ENCODE results near the gene CISD1.
"Not testable (repeated sequence)": the region's sequence is repeated elsewhere in the genome, so short reads cannot be mapped to it uniquely, and the experiment has no call there.

The CISD1 gene

DNA sequence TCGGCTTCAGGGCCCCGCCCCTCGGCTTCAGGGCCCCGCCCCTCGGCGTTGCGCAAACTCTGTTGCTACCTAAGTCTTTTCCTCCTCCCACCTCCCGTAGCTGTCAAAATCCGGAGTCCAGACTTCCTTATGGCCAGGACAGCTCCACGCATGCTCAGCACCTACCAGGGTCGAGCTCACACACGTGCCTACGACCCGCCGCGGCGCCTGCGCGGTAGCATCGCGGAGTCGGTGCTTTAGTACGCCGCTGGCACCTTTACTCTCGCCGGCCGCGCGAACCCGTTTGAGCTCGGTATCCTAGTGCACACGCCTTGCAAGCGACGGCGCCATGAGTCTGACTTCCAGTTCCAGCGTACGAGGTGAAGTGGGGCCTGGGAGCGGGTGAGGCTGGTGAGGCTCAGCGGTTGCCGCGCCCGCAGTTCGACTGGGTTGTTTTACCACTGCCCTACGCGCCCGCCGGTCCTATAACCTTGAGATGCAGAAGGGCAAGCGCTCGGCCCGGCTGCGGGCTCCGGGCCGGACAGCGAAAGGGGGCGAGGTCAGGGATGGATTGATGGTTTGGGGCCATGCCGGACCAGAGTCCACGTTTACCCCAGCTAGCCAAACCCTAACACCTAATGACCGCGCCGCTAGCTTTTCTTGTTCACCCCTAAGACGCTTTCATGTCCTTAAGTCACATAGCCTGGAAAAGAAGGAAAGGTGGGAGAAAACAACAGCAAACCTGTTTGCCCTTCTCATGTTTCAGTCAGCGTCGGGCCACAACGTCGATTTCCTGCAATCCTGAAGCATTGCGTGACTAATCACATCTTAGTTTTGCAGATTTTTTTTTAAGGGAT is at the start of gene CISD1:
Gene CISD1, plus strand, starts transcription at position 217 of the 836 bp plus-strand sequence. Its CDS starts 112 bp downstream, at position 329.
- in situ Hi-C loops (cut with MboI; ENCODE audit: low sequenced_read_pairs), result no loop called here

DNA sequence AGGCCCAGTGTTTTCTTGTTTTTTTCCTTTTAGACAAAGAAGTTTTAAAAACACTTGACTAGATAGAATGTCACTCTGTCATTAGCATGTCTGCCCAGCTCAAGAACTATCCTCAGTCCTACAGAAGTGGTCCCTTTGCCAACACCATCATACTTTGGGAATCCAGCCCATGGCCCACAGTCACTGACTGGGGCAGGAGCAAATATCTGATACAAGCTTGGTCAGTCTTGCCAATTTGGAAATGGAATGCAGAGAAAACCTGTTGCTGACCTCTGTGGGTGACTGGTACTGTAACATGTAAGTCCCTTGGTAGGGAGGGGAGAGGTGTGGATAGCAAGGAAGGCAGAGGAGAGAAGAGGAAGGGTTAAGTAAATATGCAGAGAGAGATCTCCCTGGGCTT is 49.1 kb upstream of the CISD1 start:
- in situ Hi-C loops (cut with MboI; ENCODE audit: low sequenced_read_pairs), result no loop called here

DNA sequence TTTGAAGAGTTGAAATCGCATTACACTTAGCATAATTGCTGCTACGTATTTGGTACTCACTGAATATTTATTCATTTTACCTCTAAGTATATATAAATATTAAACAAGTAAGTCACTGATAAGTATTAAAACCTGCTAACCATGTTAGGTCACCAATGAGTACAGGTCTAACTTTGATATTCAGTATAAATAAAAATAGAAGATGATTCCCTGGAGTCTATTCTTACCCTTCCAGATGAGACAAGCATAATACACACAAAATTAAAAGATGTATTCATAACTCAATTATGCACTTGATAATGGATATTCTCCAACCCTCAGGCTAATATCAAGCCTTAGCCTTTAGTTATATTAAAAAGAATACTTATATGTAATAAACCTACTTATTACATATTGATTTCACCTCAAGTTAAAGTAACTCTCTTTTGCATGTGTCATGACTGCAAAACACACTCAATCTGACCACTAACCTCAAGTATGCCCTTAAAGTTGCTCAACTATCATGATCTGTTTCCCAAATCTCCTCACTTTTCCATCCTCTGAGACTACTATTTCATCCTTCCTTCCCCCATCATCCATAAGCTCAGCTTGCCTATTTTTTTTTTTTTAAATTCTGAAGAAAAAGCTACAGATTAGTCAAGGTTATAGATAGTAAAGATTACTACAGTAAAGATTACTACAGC is 48.1 kb upstream of the CISD1 start:
- in situ Hi-C loops (cut with MboI; ENCODE audit: low sequenced_read_pairs), result no loop called here

DNA sequence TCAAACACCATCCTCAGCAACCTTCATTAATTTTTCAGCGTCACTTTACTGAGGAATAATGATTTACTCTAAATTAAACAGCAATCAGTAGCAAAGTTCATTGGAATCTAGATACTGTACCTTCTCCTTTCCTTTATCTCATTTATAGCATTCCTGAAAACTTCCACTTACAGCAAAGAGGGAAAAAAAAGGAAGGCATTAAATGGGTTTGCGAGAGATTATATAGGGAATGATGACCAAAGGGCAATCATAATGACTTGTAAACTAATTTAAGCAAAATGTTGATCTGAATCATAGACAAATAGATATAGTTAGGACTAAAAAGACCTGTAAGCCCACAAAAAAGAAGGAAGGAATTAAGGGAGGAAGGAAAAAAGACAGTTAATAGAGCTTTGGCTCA is 43.3 kb upstream of the CISD1 start:
- in situ Hi-C loops (cut with MboI; ENCODE audit: low sequenced_read_pairs), result no loop called here

DNA sequence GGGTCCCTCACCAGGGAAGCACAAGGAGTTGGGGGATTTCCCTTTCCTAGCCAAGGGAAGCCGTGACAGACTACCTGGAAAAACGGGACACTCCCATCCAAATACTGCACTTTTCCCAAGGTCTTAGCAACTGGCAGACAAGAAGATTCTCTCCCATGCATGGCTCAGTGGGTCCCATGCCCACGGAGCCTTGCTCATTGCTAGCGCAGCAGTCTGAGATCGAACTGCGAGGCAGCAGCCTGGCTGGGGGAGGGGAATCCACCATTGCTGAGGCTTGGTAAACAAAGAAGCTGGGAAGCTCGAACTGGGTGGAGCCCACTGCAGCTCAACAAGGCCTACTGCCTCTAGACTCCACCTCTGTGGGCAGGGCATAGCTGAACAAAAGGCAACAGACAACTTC is 39.1 kb upstream of the CISD1 start:
- in situ Hi-C loops (cut with MboI; ENCODE audit: low sequenced_read_pairs), result not testable (repeated sequence)

DNA sequence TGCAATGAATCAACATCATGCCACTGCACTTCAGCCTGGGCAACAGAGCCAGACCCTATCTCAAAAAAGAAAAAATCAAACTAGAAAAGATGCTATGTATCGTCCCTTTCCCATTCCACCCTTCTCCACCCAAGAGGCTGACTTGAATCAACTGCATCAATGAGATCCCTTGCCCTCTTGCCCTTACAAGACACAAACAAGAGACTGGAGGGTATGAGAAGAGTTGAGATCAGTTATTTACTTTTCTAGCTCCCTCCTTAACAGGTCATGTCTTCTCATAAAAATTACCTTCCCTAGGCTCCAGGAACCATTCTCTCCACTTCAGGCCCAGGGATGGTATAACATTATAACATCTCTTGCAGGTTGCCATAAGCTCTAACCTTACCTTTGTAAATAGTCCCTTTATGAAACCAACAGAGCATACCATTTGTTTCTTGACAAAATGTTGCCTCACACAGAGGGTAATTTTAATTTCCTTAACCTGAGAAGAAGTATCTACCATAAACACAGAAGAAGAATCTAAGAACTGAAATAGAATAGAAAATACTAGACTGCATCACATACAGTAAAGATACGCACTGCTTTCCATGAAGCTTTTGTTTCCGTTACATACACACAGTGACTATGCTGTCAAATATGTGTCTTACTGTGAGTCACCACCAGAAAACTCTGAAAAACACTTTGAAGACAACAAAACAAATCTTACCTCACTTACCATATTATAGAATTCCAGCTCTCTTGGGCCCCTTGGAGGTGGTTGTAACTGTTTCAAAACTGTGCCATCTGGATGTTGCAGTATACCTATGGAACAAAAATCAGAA is 31.7 kb upstream of the CISD1 start:
- in situ Hi-C loops (cut with MboI; ENCODE audit: low sequenced_read_pairs), result no loop called here

DNA sequence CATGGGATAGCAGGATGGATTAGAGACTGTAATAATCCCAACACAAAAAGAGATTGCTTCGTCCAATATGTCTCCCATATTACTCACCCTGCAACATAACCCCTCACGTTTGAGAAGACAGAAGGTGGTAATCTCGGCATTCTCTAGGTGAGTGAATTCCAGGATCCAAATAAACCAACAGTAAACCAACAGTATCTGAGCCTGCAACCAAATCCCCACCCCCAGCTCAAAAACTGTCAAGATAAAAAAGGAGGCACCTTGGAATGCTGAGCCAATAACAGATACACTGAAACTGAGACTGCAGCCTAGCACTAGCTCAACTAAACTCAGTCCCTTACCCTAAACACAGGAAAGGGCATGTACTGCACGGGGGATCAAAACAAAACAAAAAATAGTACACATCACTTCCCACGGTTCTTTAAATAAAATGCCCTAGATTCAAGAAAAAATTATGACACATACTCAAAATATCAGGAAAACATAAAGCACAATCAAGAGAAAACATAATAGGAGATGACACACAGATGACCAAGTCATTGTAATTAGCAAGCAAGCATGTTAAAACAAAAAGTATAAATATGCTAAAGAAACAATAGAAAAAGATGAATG is 29.3 kb upstream of the CISD1 start:
- in situ Hi-C loops (cut with MboI; ENCODE audit: low sequenced_read_pairs), result no loop called here

DNA sequence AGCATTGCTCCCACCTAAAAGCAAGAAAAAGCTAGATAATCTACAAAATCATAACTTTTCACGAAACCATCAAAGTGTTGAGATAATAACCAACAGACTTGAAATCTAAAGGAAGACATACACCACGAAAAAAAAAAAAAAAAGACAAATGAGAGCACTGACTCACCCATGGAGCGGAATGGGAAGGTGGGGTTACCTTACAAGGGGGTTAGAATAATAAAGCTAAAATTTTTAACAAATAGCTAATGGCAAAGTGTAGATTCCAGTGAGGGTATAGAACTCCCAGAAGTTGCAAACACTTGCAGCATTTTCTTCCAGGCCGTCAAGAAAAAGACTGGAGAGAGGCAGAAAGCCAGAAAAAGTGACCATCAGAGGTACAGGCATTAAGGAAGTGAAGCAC is 28.4 kb upstream of the CISD1 start:
- in situ Hi-C loops (cut with MboI; ENCODE audit: low sequenced_read_pairs), result no loop called here

DNA sequence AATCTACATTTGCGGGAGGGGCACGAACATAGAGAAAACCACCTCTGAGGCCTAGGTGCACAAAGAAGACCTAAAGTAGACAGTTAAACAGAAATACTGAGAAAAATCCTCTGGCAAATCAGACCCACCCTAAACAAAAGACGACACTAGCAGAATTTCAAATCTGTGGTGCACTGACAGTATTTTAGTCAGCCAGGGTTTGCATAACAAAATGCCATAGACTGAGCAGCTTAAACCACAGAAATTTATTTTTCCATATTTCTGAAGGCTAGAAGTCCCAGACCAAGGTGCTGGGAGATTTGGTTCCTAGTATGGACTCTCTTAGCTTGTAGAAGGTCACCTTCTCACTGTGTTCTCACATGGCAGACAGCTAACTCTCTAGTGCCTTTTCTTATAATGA is 27.6 kb upstream of the CISD1 start:
- in situ Hi-C loops (cut with MboI; ENCODE audit: low sequenced_read_pairs), result no loop called here

DNA sequence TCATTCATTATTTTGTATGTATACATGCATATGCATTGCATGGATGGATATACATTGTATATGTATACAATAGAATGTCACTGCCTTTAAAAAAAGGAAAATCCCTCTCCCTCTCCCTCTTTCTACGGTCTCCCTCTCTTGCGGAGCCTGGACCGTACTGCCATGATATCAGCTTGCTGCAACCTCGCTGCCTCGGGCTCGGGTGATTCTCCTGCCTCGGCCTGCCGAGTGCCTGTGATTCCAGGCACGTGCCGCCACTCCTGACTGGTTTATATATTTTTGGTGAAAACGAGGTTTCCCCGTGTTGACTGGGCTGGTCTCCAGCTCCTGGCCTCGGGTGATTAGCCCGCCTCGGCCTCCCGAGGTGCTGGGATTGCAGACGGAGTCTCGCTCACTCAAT is 25.7 kb upstream of the CISD1 start:
- in situ Hi-C loops (cut with MboI; ENCODE audit: low sequenced_read_pairs), result no loop called here

DNA sequence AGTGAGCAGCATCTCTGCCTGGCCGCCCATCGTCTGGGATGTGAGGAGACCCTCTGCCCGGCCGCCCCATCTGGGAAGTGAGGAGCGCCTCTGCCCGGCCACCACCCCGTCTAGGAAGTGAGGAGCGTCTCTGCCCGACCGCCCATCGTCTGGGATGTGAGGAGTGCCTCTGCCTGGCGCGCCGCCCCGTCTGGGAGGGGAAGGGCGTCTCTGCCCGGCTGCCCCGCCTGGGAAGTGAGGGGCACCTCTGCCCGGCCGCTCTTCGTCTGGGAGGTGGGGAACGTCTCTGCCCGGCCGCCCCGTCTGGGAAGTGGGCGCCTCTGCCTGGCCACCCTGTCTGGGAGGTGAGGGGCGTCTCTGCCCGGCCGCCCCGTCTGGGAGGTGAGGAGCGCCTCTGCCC is 25.2 kb upstream of the CISD1 start:
- in situ Hi-C loops (cut with MboI; ENCODE audit: low sequenced_read_pairs), result not testable (repeated sequence)

DNA sequence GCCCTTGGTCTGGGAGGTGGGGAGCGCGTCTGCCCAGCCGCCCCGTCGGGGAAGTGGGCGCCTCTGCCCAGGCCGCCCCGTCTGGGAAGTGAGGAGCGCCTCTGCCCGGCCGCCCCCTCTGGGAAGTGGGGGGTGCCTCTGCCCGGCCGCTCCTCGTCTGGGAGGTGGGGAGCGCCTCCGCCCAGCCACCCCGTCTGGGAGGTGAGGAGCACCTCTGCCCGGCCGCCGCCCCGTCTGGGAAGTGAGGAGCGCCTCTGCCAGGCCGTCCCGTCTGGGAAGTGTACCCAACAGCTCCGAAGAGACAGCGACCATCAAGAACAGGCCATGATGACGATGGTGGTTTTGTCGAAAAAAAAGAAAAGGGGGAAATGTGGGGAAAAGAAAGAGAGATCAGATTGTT is 24.7 kb upstream of the CISD1 start:
- in situ Hi-C loops (cut with MboI; ENCODE audit: low sequenced_read_pairs), result not testable (repeated sequence)

DNA sequence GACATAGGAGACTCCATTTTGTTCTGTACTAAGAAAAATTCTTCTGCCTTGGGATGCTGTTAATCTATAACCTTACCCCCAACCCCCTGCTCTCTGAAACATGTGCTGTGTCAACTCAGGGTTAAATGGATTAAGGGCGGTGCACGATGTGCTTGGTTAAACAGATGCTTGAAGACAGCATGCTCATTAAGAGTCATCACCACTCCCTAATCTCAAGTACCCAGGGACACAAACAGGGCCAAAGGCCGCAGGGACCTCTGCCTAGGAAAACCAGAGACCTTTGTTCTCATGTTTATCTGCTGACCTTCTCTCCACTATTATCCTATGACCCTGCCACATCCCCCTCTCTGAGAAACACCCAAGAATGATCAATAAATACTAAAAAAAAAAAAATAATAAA is 24.3 kb upstream of the CISD1 start:
- in situ Hi-C loops (cut with MboI; ENCODE audit: low sequenced_read_pairs), result not testable (repeated sequence)

DNA sequence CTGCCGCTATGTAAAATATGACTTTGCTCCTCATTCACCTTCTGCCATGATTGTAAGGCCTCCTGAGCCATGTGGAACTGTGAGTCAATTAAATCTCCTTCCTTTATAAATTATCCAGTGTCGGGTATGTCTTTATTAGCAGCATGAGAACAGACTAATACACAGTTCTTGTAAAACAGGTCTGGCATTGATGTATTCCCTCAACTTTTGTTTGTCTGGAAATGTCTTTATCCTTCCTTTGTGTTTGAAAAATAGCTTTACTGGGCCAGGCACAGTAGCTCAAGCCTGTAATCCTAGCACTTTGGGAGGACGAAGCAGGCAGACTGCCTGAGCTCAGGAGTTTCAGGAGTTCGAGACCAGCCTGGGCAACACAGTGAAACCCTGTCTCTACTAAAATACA is 15.8 kb upstream of the CISD1 start:
- in situ Hi-C loops (cut with MboI; ENCODE audit: low sequenced_read_pairs), result no loop called here

DNA sequence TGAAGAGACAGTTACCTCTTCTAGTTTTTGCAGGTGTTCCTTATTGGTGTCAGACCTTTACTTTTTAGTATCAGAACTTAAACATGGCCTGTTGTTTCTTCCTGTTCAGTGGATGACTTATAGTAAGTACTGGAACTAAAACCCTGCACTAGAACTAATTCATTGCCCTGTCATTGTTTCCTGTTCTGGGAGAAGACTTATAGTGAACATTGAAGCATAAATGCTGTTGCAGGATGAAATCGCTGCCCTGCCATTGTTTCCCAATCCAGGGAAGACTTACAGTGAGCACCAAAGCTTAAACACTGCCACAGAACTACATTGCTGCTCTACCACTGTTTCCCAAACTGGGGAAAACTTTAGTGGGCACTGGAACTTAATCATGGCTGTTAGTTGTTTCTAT is 14.3 kb upstream of the CISD1 start:
- in situ Hi-C loops (cut with MboI; ENCODE audit: low sequenced_read_pairs), result no loop called here

DNA sequence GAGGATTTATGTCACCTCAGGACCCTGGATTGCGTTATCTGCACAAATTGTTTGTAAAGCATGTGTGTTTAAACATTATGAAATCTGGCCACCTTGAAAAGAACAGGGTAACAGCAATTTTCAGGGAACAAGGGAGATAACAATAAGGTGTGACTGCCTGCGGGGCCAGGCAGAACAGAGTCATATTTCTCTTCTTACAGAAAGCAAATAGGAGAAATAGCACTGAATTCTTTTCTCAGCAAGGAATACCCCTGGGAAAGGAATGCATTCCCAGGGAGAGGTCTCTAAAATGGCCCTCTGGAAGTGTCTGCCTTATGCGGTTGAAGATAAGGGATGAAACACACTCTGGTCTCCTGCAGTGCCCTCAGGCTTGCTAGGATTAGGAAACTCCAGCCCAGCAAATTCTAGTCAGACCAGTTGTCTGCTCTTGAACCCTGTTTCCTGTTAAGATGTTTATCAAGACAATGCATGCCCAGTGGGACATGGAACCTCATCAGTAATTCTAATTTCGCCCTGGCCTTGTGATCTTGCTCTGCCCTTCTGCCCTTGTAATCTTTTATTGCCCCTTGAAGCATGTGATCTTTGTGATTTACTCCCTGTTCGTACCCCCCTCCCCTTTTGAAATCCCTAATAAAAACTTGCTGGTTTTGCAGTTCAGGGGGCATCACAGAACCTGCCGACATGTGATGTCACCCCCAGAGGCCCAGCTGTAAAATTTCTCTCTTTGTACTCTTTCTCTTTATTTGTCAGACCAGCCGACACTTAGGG is 12.8 kb upstream of the CISD1 start:
- in situ Hi-C loops (cut with MboI; ENCODE audit: low sequenced_read_pairs), result not testable (repeated sequence)

DNA sequence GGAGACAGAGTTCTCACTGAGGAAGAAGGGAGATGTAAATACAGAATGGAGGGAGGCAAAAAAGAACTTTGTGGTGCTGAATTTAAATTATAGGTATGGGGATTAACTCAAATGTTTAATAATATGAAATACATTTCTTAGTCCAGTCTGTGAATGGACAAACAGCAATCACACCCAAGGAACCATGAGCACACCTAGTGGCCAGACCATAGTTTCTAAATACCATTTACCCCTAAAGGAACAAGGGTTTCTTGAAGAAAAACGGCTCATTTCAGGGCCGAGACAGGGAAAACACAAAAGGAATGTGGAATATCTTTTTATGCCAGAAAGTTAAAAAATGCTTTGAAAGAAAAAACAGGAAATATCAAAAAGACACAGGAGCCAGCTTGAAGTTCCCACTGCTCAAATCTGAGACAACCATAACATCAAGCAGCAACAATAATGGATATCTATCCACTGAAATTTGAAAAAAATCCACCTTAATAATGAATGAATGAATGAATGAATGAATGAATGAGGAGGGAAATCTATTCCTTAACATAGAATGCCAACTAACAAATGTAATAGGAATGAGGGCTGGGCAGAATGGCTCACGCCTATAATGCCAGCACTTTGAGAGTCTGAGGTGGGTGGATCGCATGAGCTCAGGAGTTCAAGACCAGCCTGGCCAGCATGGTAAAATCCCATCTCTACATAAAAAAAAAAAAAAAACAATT is 9.8 kb upstream of the CISD1 start:
- in situ Hi-C loops (cut with MboI; ENCODE audit: low sequenced_read_pairs), result no loop called here

DNA sequence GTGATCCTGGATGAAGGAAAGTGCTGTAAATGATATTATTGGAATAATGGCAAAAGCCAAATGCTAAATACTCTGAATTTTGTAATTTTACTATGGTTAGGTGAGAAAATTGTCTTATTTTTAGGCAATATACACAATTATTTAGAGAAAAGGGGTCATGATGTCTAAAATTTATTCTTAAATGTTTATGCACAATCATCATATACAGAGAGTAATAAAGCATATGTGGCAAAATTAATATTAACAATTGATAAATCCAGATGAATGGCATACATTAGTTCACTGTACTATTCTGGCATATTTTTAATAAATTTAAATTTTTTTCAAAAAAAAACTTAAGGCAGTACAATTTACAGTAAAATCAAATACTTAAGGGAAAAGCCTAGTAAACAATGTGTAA is 8.6 kb upstream of the CISD1 start:
- in situ Hi-C loops (cut with MboI; ENCODE audit: low sequenced_read_pairs), result no loop called here

DNA sequence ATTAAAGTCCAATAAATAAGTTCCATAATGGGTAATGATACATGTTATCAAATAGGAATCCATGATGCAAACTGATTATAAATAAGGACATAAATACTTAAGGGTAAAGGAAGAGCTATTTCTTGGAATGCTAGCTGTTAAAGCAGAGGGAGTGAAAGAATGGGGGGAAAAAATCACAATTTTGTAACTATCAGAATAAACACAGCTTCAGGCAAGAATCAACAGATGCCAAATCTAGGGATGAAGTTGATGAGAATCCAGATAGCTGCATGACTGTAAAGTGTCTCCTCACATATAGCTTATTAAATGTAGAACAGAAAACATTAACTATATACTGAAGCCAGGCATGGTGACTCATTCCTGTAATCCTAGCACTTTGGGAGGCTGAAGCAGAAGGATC is 6.2 kb upstream of the CISD1 start:
- in situ Hi-C loops (cut with MboI; ENCODE audit: low sequenced_read_pairs), result no loop called here

DNA sequence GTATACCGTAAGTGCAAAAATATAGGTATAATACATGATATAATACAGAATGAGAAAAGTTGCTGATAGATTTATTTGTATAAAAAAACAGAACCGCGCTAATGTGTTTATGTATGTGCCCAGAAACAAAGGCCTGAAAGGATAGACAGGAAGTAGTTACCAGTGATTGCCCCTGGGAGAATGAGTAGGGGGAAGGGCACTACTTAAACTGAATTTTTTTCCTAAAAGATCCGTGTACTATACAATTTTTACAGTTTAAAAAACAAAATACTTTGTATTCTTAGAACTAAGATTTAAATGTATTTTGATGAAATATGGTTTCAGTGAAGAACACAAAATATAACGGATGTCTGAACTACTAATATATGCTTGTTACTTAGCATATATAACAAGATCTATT is 4.2 kb upstream of the CISD1 start:
- in situ Hi-C loops (cut with MboI; ENCODE audit: low sequenced_read_pairs), result no loop called here
